Measurements from ENCODE around the gene FBRSL1. TPM values are rescaled to one million over a fixed set of nuclear protein-coding genes. Genes with fewer than 3 reads are reported as not detected.

FBRSL1 gene
- total RNA-seq, 1 experiment from 2014 or later, result 124 TPM

GRCh38 chr12:132454193-132454932 is 35.6 kb upstream of the FBRSL1 start:
- no peak overlapping the region for H3K27ac ChIP-seq (ENCODE audit: low read depth, low read length)
- H3K36me3 ChIP-seq (ENCODE audit: control insufficient read depth in 1 of 2, insufficient read depth in 2 of 2, low read length in 2 of 2), result no peaks in the 10 kb centered on the region
- DNase-seq (ENCODE audit: low read depth, low spot score) (no peak), ATAC-seq (no peak)
- no peak overlapping the region for H3K4me2 ChIP-seq (ENCODE audit: low read length)
- no peaks in the 10 kb centered on the region for H3K27me3 ChIP-seq (ENCODE audit: insufficient read depth, low read length)
- H3K9ac ChIP-seq (ENCODE audit: low read length), result no peak overlapping the region
- no peaks in the 10 kb centered on the region for H3K9me2 ChIP-seq (ENCODE audit: insufficient read depth)
- no TSS peak for BruUV-seq (replicated peaks)
- RAD21 ChIA-PET (ENCODE audit: low non-redundant PET in 1 of 2, low total read pairs in 2 of 2, uncharacterized antibody in 2 of 2, unreplicated experiment in 2 of 2), result no interaction called here
- H3K79me2 ChIP-seq (ENCODE audit: insufficient read depth, low read length), result no peaks in the 10 kb centered on the region
- TF ChIP-seq EZH2 (IDR thresholded peaks at IDR 0.05) (no peak), SRF (IDR thresholded peaks at IDR 0.05; ENCODE audit: low read depth) (no peak)
- no peaks in the 10 kb centered on the region for H4K20me1 ChIP-seq (ENCODE audit: insufficient read depth)
- H3K4me3 ChIP-seq (replicated peaks in 1 of 2; ENCODE audit: low read depth in 1 of 2, low read length in 2 of 2), result no peak overlapping the region
- H3K9me3 ChIP-seq (ENCODE audit: control insufficient read depth in 1 of 2, insufficient read depth in 1 of 2, low read depth in 1 of 2, low read length in 2 of 2), result no peaks in the 10 kb centered on the region; a peak in 1 of 4 replicates
- CTCF ChIA-PET, result no interaction called here
- no peak overlapping the region for H2AFZ ChIP-seq (ENCODE audit: low read depth, low read length, poor library complexity, severe bottlenecking)
- intact Hi-C loops (cut with micrococcal nuclease), result no loop called here
- no peaks in the 10 kb centered on the region for H3K4me1 ChIP-seq (ENCODE audit: control insufficient read depth in 1 of 2, insufficient read depth in 2 of 2, low read length in 2 of 2)
- POLR2A ChIA-PET, result no interaction called here

GRCh38 chr12:132454933-132455418 is 35.0 kb upstream of the FBRSL1 start:
- CTCF ChIA-PET, result no interaction called here
- no peaks in the 10 kb centered on the region for H3K4me1 ChIP-seq (ENCODE audit: control insufficient read depth in 1 of 2, insufficient read depth in 2 of 2, low read length in 2 of 2)
- no peak for ATAC-seq
- no peaks in the 10 kb centered on the region for H3K9me2 ChIP-seq (ENCODE audit: insufficient read depth)
- DNase-seq (ENCODE audit: low read depth, low spot score), result no peak
- RAD21 ChIA-PET (ENCODE audit: low non-redundant PET in 1 of 2, low total read pairs in 2 of 2, uncharacterized antibody in 2 of 2, unreplicated experiment in 2 of 2), result no interaction called here
- POLR2A ChIA-PET, result no interaction called here
- intact Hi-C loops (cut with micrococcal nuclease), result no loop called here
- BruUV-seq (replicated peaks), result no TSS peak
- H4K20me1 ChIP-seq (ENCODE audit: insufficient read depth), result no peaks in the 10 kb centered on the region
- no peaks in the 10 kb centered on the region for H3K27me3 ChIP-seq (ENCODE audit: insufficient read depth, low read length)
- H3K27ac ChIP-seq (ENCODE audit: low read depth, low read length), result no peak overlapping the region
- no peaks in the 10 kb centered on the region; a peak in 1 of 4 replicates for H3K9me3 ChIP-seq (ENCODE audit: control insufficient read depth in 1 of 2, insufficient read depth in 1 of 2, low read depth in 1 of 2, low read length in 2 of 2)
- no peak overlapping the region for H3K4me3 ChIP-seq (replicated peaks in 1 of 2; ENCODE audit: low read depth in 1 of 2, low read length in 2 of 2)
- TF ChIP-seq SRF (IDR thresholded peaks at IDR 0.05; ENCODE audit: low read depth), result no peak
- no peak overlapping the region for H3K4me2 ChIP-seq (ENCODE audit: low read length)
- H2AFZ ChIP-seq (ENCODE audit: low read depth, low read length, poor library complexity, severe bottlenecking), result no peak overlapping the region
- H3K79me2 ChIP-seq (ENCODE audit: insufficient read depth, low read length), result no peaks in the 10 kb centered on the region
- no peak overlapping the region for H3K9ac ChIP-seq (ENCODE audit: low read length)
- H3K36me3 ChIP-seq (ENCODE audit: control insufficient read depth in 1 of 2, insufficient read depth in 2 of 2, low read length in 2 of 2), result no peaks in the 10 kb centered on the region
